GM19463 (cell line): Measurements from ENCODE around the gene NOX4.
"Not testable (repeated sequence)": the region's sequence is repeated elsewhere in the genome, so short reads cannot be mapped to it uniquely, and the experiment has no call there.

ENCODE experiments used
- ATAC-seq: cut with Tn5 transposase; IDR thresholded peaks from one replicate; pipeline ENCODE4 v1.9.1; 2021; ENCODE audit warnings: mild to moderate bottlenecking, moderate library complexity; ENCODE audit not compliant: unreplicated experiment

NOX4 gene

DNA sequence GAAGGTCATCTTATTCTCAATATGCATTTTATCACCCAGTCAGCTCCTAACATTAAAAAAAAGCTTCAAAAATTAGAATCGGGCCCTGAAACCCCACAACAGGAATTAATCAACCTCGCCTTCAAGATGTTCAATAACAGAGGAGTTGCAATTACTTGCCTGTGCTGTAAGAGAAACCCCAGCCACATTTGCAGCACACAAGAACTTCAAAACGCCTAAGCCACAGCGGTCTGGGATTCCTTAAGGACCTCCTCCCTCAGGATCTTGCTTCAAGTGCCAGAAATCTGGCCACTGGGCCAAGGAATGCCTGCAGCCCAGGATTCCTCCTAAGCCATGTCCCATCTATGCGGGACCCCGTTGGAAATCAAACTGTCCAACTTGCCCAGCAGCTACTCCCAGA, 108.2 kb downstream of the NOX4 start:
- ATAC-seq, result not testable (repeated sequence)

- no peak for ATAC-seq
These were observed 110.1 kb downstream of the NOX4 start for GRCh38 chr11:89381094-89381493.

DNA sequence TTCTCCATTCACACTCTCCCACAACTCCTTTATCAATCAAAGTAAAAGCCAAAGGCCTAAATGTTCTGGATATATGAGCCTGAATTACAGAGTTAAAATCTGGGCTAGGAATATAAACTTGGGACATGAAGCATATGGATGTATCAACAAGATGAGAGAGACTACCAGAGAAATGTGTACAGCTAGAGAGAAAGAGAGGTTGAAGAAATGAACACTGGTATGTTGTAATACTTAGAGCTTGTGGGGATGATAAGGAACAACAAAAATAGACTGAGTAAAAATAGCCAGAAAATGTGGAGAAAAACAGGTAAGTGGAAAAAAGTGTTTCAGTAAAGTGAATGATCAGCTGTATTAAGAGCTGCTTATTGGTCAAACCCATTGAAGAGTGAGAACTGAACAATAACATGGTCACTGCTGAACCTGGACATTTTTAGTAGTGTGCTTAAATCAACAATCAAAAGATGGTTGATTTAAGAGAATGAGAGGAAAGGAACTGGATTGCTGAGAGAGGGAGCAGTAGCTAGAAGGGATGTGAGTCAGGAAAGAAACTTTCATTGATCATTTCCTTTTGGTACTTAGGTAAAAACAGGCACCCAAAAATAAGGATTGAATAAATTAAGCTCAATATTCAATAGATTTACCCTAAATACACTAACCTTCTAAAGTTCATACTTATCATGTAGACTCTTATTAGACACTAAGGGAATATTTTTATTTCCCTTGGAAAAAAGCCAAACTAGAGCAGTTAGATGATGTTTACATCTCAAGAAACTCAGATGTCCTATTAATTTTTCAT, 111.0 kb downstream of the NOX4 start:
- not testable (repeated sequence) for ATAC-seq

DNA sequence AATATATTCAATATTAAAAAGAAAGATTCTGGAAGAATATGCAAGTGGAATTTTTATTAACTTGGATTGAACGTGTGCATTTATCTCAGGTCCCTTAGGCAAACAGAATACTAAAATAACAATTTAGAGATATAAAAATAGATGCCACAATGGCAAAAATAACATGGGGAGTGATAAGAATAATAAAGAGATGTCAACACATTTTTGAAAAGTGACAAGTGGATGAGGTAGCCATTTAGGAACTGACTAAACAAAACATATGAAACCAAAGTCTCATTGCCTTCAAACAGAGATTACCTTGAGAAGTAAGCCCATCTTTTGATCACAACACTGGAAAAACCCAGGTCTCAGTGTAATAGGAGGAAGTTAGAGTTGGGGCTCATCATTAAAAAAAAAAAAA, 112.2 kb downstream of the NOX4 start:
- not testable (repeated sequence) for ATAC-seq

DNA sequence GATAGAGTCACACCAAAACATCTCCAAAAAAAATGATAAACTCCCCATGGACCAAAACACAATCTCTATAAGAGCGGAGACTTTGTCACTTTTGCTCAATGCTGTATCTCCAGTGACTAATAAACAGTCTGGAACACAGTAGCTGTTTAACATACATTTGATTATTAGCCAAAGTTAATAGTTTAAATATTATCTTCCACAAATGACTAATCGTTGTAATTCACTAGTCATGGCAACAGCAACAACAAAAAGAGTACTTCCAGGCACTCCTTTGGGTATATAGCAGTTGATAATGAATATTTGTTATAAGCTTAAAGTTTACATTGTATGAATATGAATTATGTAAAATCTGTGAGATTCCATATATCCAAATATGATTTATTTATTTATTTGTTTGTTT, 121.8 kb downstream of the NOX4 start:
- not testable (repeated sequence) for ATAC-seq

DNA sequence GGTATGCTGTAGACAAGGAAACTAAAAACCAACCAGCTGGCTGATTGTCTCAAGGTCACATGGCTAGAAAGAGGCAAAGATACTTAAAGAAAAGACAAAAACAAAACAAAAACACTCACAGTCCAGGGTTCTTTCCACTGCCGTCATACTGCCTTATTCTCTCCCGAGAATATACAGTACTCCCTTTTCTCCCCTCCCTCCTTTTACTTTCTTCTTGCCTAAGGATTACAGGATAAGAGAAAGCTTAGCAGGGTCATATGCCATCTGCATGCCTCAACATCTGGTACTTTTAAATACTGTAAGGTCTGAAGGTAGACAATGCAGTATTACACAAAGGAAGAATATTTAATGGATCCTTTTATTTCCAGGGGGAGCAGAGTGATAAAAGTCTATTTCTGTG, 126.3 kb downstream of the NOX4 start:
- ATAC-seq, result not testable (repeated sequence)

DNA sequence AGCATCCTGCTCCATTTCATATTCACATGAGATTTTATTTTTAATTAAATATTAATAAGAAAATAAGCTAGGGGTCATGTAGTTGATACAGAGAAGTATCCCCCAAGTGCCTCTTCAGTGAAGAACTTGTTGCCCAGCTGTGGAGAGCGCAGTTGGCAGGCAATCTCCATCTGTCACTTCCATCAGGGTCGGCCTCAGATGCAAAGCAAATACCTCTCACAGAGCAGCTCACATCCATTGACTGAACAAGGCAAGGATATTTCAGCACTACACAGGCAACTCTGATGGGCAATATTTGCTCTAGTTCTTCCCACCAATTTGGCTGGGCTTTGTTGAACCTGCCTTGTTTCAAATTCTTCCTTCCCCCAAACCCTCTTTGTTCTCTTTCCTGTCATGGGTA, 129.4 kb downstream of the NOX4 start:
- no peak for ATAC-seq

DNA sequence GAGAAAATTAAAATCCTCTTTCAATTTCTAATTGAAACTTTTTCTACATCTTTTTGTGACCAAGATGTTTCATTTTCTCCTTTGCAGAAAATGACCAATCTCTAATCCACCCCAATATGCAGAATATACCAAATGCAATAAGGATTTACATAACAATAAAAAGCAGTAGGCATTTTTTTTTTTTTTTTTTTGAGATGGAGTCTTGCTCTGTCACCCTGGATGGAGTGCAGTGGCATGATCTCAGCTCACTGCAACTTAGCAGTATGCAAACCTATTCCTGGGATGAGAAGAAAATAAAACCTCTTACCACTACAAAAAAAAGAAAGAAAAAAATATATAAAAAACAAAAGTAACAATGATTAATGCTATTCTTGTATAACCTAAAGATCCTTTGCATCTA, 132.0 kb downstream of the NOX4 start:
- not testable (repeated sequence) for ATAC-seq

GRCh38 chr11:89358761-89359160, 132.4 kb downstream of the NOX4 start:
- no peak for ATAC-seq

GRCh38 chr11:89355646-89356045, 135.5 kb downstream of the NOX4 start:
- no peak for ATAC-seq

DNA sequence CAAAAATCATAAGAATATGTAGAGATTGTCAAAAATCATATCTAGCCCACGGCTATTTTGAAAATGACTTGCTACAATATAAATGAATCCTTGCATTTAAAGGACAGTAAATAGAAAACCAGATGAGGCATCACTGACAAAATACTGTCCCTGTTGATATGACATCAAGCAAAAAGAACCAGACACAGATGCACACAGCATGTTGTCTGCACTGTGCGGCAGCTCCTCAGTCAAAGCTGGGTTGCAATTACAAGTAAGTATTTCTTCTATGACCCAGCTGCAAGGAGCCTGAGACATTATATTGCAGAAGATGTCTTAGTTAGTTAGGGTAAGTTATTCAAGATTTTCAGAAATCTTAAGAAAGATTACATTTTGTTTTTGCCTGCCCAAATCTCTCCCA, 136.7 kb downstream of the NOX4 start:
- ATAC-seq, result not testable (repeated sequence)

DNA sequence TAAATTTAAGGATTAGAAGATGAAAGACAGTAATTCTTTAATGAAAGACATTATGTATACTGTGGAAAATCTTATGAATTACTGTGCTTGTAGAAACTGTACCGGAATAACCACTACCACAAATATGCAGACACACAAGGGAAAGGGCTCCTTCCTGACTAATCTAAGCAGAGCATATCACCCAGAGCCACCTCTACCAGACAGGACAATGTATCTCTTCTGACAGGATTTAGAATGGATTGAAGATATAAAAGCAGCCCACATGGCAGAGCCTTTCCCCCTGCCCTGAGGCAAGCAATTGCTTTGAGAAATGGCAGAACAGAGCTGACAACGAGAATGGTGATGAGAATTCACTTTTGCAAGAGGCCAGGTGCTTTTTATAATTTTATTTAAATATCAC, 144.1 kb downstream of the NOX4 start:
- no peak for ATAC-seq

- ATAC-seq, result no peak
These were observed 144.6 kb downstream of the NOX4 start for GRCh38 chr11:89346601-89347000.

DNA sequence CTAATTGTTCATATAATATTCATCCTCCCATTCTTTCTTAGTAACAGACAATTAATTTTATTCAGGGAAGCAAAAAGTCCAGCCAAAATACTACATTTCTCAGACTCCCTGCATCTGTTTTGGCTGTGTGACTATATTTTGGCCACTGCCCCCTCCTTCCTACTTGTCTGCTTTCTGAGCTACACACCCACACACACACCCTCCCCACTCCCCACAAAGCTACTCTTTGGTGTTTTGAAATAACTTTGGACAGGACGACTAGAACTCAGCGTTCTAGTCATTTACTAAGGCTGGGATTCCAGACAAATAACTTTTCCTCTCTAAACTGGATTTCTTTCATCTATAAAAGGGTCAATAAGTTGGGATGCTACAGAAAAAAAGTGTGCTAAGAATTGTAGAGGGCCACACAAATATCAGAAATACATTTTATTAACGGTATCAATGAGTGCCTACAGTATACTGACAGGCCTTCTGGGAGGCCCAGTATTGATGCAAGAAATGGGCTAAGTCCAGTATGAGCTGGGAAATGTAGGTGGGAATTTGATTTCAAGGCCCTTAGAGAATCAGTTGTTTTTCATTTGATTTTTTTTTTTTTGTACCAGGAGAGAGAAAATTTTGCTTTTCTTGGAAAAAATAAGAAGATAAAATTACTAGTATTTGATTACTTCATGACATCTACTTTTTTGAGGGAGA, 148.1 kb downstream of the NOX4 start:
- ATAC-seq, result not testable (repeated sequence)

- ATAC-seq, result not testable (repeated sequence)
These were observed 150.7 kb downstream of the NOX4 start for GRCh38 chr11:89340450-89340849.

DNA sequence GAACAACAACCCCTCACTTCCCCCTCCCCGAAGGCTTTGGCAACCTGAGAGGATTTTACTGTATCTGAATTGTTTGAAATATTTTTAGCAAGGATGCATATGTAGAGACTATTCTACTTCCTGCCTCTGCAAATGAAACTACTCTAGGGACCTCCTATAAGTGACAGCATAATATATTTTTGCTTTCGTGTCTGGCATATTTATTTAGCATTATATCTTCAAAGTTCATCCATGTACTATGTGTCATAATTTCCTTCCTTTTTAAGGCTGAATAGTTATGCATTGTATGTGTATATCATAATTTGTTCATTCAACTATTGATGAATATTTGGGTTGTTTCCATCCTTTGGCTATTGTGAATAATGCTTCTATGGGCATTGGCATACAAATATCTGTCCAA, 153.1 kb downstream of the NOX4 start:
- ATAC-seq, result not testable (repeated sequence)

GRCh38 chr11:89337100-89337650, 154.0 kb downstream of the NOX4 start:
- not testable (repeated sequence) for ATAC-seq

- not testable (repeated sequence) for ATAC-seq
These were observed 157.5 kb downstream of the NOX4 start for GRCh38 chr11:89333704-89334103.

- not testable (repeated sequence) for ATAC-seq
These were observed 159.2 kb downstream of the NOX4 start for GRCh38 chr11:89331940-89332339.

DNA sequence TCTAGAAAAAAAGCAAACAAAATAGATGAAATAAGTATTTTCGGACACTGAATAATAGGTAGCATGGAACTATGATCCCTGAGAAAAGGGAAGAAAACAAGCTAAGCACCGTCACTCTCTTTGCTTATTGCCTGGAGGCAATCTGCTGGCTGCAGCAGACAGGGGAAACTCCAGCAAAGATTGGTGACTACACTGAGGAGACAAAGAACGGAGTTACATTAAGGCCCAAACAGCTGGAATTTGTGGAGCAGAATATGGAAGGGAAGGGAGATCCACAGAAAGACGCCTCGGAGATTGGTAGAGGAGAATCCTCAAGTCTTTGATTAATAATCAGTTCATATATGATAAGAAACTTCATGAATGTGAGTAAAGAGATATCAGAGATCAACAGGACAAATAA, 163.3 kb downstream of the NOX4 start:
- ATAC-seq, result no peak

DNA sequence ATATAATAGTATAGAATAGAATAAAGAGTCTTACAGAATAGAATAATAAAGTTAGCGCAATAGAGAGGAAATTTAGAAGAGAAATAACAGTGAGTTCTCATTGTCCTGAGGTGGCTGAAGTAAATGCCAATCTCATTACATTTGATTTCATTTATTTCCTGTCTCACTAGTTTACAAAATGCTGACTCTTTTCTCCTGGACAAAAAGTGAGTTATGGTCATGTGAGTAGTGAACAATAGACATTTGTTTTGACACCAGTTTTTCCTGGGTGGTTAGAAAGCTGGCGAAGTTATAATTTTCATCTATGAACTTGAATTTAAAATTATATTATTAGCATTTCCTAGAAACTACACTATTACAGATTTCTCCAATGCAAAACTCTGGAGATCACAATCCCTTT, 169.8 kb downstream of the NOX4 start:
- no peak for ATAC-seq

GRCh38 chr11:89310607-89311006, 180.6 kb downstream of the NOX4 start:
- ATAC-seq, result not testable (repeated sequence)
